ENCODE measurements around the gene IMMP1L. TPM values are rescaled to one million over a fixed set of nuclear protein-coding genes. Genes with fewer than 3 reads are reported as not detected.
A peak's percentile ranks its signal among the peaks of the same experiment; 100 is the strongest.

Gene IMMP1L
- total RNA-seq, 1 experiment from 2014 or later, result 63.1 TPM

DNA sequence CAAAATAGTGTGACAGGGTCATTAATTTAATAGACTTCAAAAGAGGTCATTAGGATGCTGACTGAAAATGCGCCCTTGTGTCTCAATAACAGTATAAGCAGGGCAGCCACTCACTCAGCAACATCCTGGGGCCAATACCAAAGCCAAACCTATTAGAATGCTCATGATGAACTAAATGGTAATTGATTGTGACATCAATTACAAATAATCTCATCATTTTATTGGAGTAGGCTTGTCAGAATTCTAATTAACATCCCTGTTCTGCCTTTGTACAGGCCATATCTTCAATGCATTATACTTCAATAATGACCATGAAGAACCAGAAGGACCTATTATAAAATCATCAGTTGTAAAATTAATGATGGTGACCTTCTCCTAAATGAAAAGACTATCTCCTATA, 75.6 kb downstream of the IMMP1L start:
- no peaks in the 10 kb centered on the region for H3K27me3 ChIP-seq (ENCODE audit: low read length)
- H3K9me3 ChIP-seq (ENCODE audit: low read length), result no peaks in the 10 kb centered on the region
- H4K20me1 ChIP-seq (ENCODE audit: insufficient read depth, low read depth, low read length), result no peaks in the 10 kb centered on the region
- no peak overlapping the region for H3K4me2 ChIP-seq (ENCODE audit: low read depth, low read length, poor library complexity, severe bottlenecking)
- no peak for DNase-seq
- no peak overlapping the region for H2AFZ ChIP-seq (ENCODE audit: low read length)
- H3K9me2 ChIP-seq (replicated peaks; ENCODE audit: insufficient read depth, low read length), result no peaks in the 10 kb centered on the region
- peaks cover 4% of the 10 kb centered on the region; the same call in 1 of the 2 replicates for H3K79me2 ChIP-seq (ENCODE audit: low read length)
- peaks cover 13% of the 10 kb centered on the region; the same call in 1 of the 2 replicates for H3K36me3 ChIP-seq (ENCODE audit: insufficient read depth, low read length)
- H3K27ac ChIP-seq (ENCODE audit: low read length), result no peak overlapping the region
- no peaks in the 10 kb centered on the region for H3K4me1 ChIP-seq (ENCODE audit: low read length)
- no peak overlapping the region for H3K4me3 ChIP-seq (ENCODE audit: low read length)
- no peak overlapping the region for H3K9ac ChIP-seq (ENCODE audit: low read length)

DNA sequence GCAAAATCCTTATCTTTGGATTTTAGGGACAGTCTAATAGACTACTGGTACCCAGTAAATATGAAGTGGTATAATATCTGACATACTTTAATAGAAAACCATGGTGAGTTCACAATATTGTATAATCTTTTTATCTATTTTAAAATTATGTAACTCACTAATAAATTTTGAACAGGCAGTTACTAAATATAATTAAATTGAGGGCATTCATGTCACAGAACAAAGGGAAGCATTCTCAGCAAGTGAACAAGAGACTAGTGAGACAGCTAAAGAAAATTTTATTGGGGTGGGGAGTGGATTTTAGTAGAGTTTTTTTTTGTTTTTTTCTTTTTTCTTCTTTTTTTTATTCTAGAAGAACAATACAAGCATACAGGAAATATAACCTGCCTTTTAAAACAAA, 84.8 kb downstream of the IMMP1L start:
- no peaks in the 10 kb centered on the region for H3K27me3 ChIP-seq (ENCODE audit: low read length)
- no peak overlapping the region for H3K9ac ChIP-seq (ENCODE audit: low read length)
- no peak overlapping the region for H2AFZ ChIP-seq (ENCODE audit: low read length)
- H3K27ac ChIP-seq (ENCODE audit: low read length), result no peak overlapping the region
- H3K79me2 ChIP-seq (ENCODE audit: low read length), result no peaks in the 10 kb centered on the region
- no peaks in the 10 kb centered on the region for H4K20me1 ChIP-seq (ENCODE audit: insufficient read depth, low read depth, low read length)
- H3K4me1 ChIP-seq (ENCODE audit: low read length), result peaks cover 4% of the 10 kb centered on the region
- H3K36me3 ChIP-seq (ENCODE audit: insufficient read depth, low read length), result peaks cover 3% of the 10 kb centered on the region; the same call in 1 of the 2 replicates
- no peak for DNase-seq
- H3K9me3 ChIP-seq (ENCODE audit: low read length), result no peaks in the 10 kb centered on the region
- H3K9me2 ChIP-seq (replicated peaks; ENCODE audit: insufficient read depth, low read length), result no peaks in the 10 kb centered on the region
- H3K4me2 ChIP-seq (ENCODE audit: low read depth, low read length, poor library complexity, severe bottlenecking), result no peak overlapping the region
- no peak overlapping the region for H3K4me3 ChIP-seq (ENCODE audit: low read length)

DNA sequence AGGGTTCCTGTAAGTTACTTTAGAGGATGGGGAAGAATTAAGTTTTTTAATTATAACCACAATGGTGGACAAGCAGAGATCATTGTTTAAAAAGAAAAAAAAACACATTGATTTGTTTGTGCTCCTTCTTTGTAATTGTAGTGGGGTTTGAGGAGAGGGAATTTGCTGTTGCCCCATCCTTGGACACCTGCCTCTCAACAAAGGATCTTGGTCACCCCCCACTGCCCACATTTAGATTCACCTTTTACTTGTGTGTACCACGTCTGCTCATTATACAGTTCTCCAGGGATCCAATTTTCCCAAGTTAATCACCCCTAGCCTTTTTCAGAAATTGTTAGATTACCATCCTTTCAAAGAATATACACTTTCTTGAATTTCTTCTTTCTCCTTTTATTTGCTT, 86.7 kb downstream of the IMMP1L start:
- Histone ChIP-seq H3K9me3 (ENCODE audit: low read length) (no peaks in the 10 kb centered on the region), H3K36me3 (ENCODE audit: insufficient read depth, low read length) (no peaks in the 10 kb centered on the region), H2AFZ (ENCODE audit: low read length) (no peak overlapping the region), H3K9ac (ENCODE audit: low read length) (no peak overlapping the region), H3K4me1 (ENCODE audit: low read length) (peaks cover 16% of the 10 kb centered on the region), H4K20me1 (ENCODE audit: insufficient read depth, low read depth, low read length) (no peaks in the 10 kb centered on the region), H3K9me2 (replicated peaks; ENCODE audit: insufficient read depth, low read length) (no peaks in the 10 kb centered on the region), H3K4me2 (ENCODE audit: low read depth, low read length, poor library complexity, severe bottlenecking) (no peak overlapping the region), H3K27me3 (ENCODE audit: low read length) (no peaks in the 10 kb centered on the region), H3K27ac (ENCODE audit: low read length) (no peak overlapping the region), H3K79me2 (ENCODE audit: low read length) (no peaks in the 10 kb centered on the region), H3K4me3 (ENCODE audit: low read length) (no peak overlapping the region)
- no peak for DNase-seq

DNA sequence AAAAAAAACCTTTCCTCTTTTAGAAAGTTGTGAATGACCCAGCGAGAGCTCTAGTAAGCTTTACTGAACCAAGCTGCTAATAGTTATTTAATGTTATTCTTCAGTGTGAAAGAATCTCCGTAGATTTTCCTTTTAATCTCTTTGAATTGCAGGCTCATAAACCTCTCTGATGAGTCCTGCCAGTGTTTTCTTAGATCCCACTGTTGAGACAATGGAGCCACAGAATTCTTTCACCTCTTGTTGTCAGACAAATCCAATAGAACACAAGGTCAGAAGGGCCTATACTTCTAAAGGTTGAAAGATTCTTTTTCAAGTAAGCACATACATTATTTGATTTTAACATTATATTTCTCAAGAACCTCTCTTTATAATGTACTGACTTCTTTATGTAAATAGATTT, 87.6 kb downstream of the IMMP1L start:
- Histone ChIP-seq H3K79me2 (ENCODE audit: low read length) (no peaks in the 10 kb centered on the region), H3K9me3 (ENCODE audit: low read length) (no peaks in the 10 kb centered on the region), H3K27me3 (ENCODE audit: low read length) (no peaks in the 10 kb centered on the region), H3K4me3 (ENCODE audit: low read length) (no peak overlapping the region), H2AFZ (ENCODE audit: low read length) (no peak overlapping the region), H3K36me3 (ENCODE audit: insufficient read depth, low read length) (no peaks in the 10 kb centered on the region), H3K9me2 (replicated peaks; ENCODE audit: insufficient read depth, low read length) (no peaks in the 10 kb centered on the region), H3K4me2 (ENCODE audit: low read depth, low read length, poor library complexity, severe bottlenecking) (no peak overlapping the region), H3K9ac (ENCODE audit: low read length) (no peak overlapping the region), H3K27ac (ENCODE audit: low read length) (no peak overlapping the region), H3K4me1 (ENCODE audit: low read length) (peaks cover 16% of the 10 kb centered on the region), H4K20me1 (ENCODE audit: insufficient read depth, low read depth, low read length) (no peaks in the 10 kb centered on the region)
- no peak for DNase-seq

DNA sequence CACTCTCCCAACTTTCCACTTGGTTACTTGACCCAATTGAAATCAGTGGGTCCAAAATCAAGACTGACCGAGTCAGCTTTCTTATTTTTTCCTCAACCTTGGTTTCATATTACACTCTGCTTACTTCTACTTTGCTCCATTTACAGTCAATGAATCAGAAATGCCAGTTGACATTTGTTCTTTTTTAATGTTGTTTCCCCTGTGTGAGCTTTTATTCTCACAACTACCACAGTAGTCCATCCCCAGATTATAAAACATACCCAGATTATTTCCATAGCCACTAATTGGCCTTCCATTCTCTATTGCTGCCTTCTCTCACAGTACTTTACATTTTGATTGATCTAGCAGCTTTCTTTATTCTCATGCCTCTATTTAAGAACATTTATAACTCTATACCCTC, 89.8 kb downstream of the IMMP1L start:
- H3K27ac ChIP-seq (ENCODE audit: low read length), result peak overlapping the region; percentile 5; the same call in 1 of the 2 replicates
- no peaks in the 10 kb centered on the region for H4K20me1 ChIP-seq (ENCODE audit: insufficient read depth, low read depth, low read length)
- H3K9ac ChIP-seq (ENCODE audit: low read length), result no peak overlapping the region
- H3K36me3 ChIP-seq (ENCODE audit: insufficient read depth, low read length), result no peaks in the 10 kb centered on the region
- H3K79me2 ChIP-seq (ENCODE audit: low read length), result no peaks in the 10 kb centered on the region; the same call in 1 of the 2 replicates
- no peak overlapping the region; the same call in 1 of the 2 replicates for H2AFZ ChIP-seq (ENCODE audit: low read length)
- no peaks in the 10 kb centered on the region for H3K9me3 ChIP-seq (ENCODE audit: low read length)
- peak overlapping the region; percentile 50 for H3K4me2 ChIP-seq (ENCODE audit: low read depth, low read length, poor library complexity, severe bottlenecking)
- H3K9me2 ChIP-seq (replicated peaks; ENCODE audit: insufficient read depth, low read length), result no peaks in the 10 kb centered on the region
- peaks cover 16% of the 10 kb centered on the region for H3K4me1 ChIP-seq (ENCODE audit: low read length)
- no peak overlapping the region for H3K4me3 ChIP-seq (ENCODE audit: low read length)
- DNase-seq, result no peak
- no peaks in the 10 kb centered on the region for H3K27me3 ChIP-seq (ENCODE audit: low read length)

DNA sequence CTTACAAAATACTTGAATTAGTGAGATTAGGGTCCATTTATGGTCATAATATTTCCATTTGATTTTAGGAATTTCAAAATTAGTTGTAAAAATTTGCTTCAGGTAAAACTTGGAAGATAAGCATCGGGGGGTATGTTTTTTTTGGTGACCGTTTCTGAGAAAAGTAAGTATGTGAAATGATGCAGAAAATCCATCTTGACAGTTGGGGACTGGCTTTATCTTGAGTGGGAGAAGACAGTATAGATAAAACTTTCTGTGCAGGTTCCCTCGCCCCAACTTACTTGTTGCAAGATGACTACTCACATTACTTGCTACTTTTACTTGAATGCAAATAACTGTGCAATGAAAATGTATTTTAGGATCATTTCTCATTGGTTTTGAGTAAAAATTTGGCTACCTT, 90.3 kb downstream of the IMMP1L start:
- Histone ChIP-seq H3K4me2 (ENCODE audit: low read depth, low read length, poor library complexity, severe bottlenecking) (peak overlapping the region; percentile 50), H3K27ac (ENCODE audit: low read length) (peak overlapping the region; percentile 25; the same call in 1 of the 2 replicates), H3K79me2 (ENCODE audit: low read length) (no peaks in the 10 kb centered on the region; the same call in 1 of the 2 replicates), H3K9ac (ENCODE audit: low read length) (no peak overlapping the region), H2AFZ (ENCODE audit: low read length) (no peak overlapping the region), H3K36me3 (ENCODE audit: insufficient read depth, low read length) (no peaks in the 10 kb centered on the region), H3K9me3 (ENCODE audit: low read length) (no peaks in the 10 kb centered on the region), H4K20me1 (ENCODE audit: insufficient read depth, low read depth, low read length) (no peaks in the 10 kb centered on the region), H3K9me2 (replicated peaks; ENCODE audit: insufficient read depth, low read length) (no peaks in the 10 kb centered on the region), H3K4me1 (ENCODE audit: low read length) (peaks cover 16% of the 10 kb centered on the region), H3K27me3 (ENCODE audit: low read length) (no peaks in the 10 kb centered on the region), H3K4me3 (ENCODE audit: low read length) (no peak overlapping the region)
- no peak for DNase-seq

DNA sequence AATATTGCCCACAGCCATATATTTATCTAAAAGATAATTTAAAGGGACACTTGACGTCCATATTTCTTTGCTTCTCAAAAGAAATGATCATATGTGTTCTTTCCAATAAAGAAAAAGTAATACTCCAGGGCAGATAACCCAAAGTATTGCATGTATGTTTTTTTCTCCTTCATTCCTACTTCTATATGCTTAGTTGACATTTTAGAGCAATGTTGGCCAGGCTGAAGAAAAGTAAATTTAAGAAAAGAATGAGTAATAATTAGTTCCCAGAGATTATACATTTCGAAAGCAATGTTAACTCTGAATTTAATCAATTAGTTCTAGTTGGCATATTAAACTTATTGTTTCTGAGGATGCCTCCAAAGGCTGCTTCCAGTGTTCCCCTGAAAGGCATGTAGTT, 91.6 kb downstream of the IMMP1L start:
- H3K4me3 ChIP-seq (ENCODE audit: low read length), result no peak overlapping the region
- H3K4me1 ChIP-seq (ENCODE audit: low read length), result peaks cover 16% of the 10 kb centered on the region
- H3K9me3 ChIP-seq (ENCODE audit: low read length), result no peaks in the 10 kb centered on the region
- H3K4me2 ChIP-seq (ENCODE audit: low read depth, low read length, poor library complexity, severe bottlenecking), result no peak overlapping the region
- peaks cover 2% of the 10 kb centered on the region for H3K79me2 ChIP-seq (ENCODE audit: low read length)
- DNase-seq, result no peak
- H3K9me2 ChIP-seq (replicated peaks; ENCODE audit: insufficient read depth, low read length), result no peaks in the 10 kb centered on the region
- no peak overlapping the region for H2AFZ ChIP-seq (ENCODE audit: low read length)
- H3K36me3 ChIP-seq (ENCODE audit: insufficient read depth, low read length), result no peaks in the 10 kb centered on the region
- no peaks in the 10 kb centered on the region for H4K20me1 ChIP-seq (ENCODE audit: insufficient read depth, low read depth, low read length)
- no peak overlapping the region for H3K9ac ChIP-seq (ENCODE audit: low read length)
- no peaks in the 10 kb centered on the region for H3K27me3 ChIP-seq (ENCODE audit: low read length)
- no peak overlapping the region for H3K27ac ChIP-seq (ENCODE audit: low read length)

DNA sequence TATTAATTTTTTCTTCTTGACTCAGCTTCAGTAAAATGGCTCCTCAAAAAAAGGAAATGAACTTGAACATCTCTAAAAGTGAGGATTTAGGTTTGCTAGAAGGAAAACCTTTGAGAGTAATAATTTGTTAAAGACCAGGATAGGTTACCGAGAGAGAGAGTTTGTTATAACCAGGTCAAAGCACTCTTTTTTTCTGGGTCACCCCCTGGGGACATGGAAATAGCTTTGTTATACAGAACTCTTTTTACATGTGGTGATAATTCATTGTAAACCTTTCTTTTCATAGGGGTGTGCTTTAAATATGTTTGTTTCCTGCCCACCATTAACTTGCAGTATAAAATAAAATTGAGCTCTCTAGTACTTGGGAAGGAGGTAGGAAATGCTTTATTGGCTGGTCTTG, 92.1 kb downstream of the IMMP1L start:
- Histone ChIP-seq H3K9me3 (ENCODE audit: low read length) (no peaks in the 10 kb centered on the region), H3K4me2 (ENCODE audit: low read depth, low read length, poor library complexity, severe bottlenecking) (no peak overlapping the region), H4K20me1 (ENCODE audit: insufficient read depth, low read depth, low read length) (no peaks in the 10 kb centered on the region), H3K36me3 (ENCODE audit: insufficient read depth, low read length) (no peaks in the 10 kb centered on the region), H3K27ac (ENCODE audit: low read length) (no peak overlapping the region), H3K9ac (ENCODE audit: low read length) (no peak overlapping the region), H3K4me3 (ENCODE audit: low read length) (no peak overlapping the region), H3K79me2 (ENCODE audit: low read length) (peaks cover 5% of the 10 kb centered on the region), H3K27me3 (ENCODE audit: low read length) (no peaks in the 10 kb centered on the region), H3K9me2 (replicated peaks; ENCODE audit: insufficient read depth, low read length) (no peaks in the 10 kb centered on the region), H3K4me1 (ENCODE audit: low read length) (peaks cover 16% of the 10 kb centered on the region), H2AFZ (ENCODE audit: low read length) (no peak overlapping the region)
- no peak for DNase-seq

DNA sequence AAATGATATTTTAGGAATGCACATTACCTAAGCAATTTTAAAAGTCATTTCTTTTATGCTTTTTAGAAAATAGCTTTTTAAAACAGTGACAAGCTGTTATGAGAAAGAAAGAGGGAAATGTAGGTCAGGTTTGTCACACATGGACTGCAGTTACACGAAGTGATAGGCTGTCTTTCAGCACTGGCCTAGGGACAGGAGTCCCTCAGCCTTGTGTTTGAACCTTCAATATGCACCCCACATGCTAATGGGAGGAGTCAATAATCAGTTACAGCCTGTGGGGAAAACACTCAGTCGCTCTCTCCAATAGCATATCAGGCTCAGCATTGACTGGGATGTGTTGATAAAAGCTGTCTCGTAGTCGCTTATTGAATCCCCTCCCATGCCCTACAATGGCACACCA, 94.0 kb downstream of the IMMP1L start:
- Histone ChIP-seq H3K9ac (ENCODE audit: low read length) (no peak overlapping the region), H3K4me2 (ENCODE audit: low read depth, low read length, poor library complexity, severe bottlenecking) (no peak overlapping the region), H4K20me1 (ENCODE audit: insufficient read depth, low read depth, low read length) (no peaks in the 10 kb centered on the region), H3K27ac (ENCODE audit: low read length) (no peak overlapping the region), H3K79me2 (ENCODE audit: low read length) (peaks cover 18% of the 10 kb centered on the region), H3K4me1 (ENCODE audit: low read length) (peaks cover 16% of the 10 kb centered on the region), H3K27me3 (ENCODE audit: low read length) (no peaks in the 10 kb centered on the region), H2AFZ (ENCODE audit: low read length) (no peak overlapping the region), H3K36me3 (ENCODE audit: insufficient read depth, low read length) (no peaks in the 10 kb centered on the region), H3K4me3 (ENCODE audit: low read length) (no peak overlapping the region), H3K9me3 (ENCODE audit: low read length) (no peaks in the 10 kb centered on the region), H3K9me2 (replicated peaks; ENCODE audit: insufficient read depth, low read length) (no peaks in the 10 kb centered on the region)
- no peak for DNase-seq

All from Karpas-422 (cell line).